SKM-1 treated with dmso at 0.1 percent for 144 hours (cell line): Measurements from ENCODE around the gene NUDT4.
A peak's percentile ranks its signal among the peaks of the same experiment; 100 is the strongest.
"Not testable (repeated sequence)": the region's sequence is repeated elsewhere in the genome, so short reads cannot be mapped to it uniquely, and the experiment has no call there.

Experiments used
- DNase-seq: peaks from one replicate; lab custom pipeline; 2025; ENCODE audit not compliant: unreplicated experiment; lab: John Stamatoyannopoulos, UW

NUDT4 gene

DNA sequence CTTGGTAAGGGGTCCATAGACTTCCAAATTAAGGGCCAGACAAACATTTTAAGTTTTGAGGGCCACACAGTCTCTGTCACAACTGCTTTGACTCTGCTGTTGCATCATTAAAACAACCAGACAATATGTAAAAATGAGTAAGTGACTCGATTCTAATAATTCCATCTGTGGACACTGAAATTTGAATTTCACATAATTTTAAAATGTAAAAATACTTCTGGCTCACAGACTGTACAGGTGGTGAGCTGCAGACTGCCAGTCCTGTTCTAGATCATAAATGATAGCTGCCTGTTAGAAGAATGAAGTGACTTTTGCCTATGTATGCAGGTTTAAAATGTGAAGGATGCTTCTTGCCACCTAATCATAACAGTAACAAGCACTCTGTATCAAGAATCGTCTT, 15.7 kb downstream of the NUDT4 start:
- no peak for DNase-seq

DNA sequence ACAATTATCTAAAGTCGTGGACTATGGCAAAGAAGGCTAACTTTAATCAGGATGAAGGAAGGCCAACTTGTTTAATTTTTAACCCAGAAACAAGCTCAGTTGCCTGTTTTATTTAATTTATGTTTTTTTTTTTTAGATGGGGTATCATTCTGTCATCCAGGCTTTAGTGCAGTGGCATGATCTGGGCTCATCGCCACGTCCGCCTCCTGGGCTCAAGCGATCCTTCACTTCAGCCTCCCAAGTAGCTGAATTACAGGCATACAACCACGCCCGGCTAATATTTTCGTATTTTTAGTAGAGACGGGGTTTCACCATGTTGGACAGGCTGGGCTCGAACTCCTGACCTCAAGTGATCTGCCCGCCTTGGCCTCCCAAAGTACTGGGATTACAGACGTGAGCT, 19.7 kb downstream of the NUDT4 start:
- no peak for DNase-seq

DNA sequence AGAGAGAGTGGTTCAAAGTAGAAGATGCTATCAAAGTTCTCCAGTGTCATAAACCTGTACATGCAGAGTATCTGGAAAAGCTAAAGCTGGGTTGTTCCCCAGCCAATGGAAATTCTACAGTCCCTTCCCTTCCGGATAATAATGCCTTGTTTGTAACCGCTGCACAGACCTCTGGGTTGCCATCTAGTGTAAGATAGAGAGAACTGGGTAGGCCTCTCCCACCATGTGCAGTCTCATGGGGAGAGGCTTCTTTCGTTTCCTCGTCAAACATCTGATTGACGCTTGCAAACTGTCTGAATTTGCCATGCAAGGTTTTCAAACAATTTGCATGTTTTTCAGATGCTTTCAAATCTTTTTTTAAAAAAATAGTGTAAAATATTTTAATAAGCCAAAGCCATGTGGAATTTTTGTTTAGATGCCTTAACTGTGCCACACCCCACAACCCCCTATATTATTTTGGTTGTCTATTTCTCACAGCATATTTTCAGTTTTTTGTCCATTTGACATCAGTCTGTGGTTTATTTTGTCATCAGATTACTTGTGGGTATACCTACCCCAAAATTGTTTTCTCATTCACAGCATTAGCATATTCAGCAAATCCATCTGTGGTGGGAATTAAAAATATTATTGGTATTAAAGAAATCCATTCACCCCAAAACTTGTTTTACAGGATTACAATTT, 21.6 kb downstream of the NUDT4 start:
- DNase-seq, result not testable (repeated sequence)

DNA sequence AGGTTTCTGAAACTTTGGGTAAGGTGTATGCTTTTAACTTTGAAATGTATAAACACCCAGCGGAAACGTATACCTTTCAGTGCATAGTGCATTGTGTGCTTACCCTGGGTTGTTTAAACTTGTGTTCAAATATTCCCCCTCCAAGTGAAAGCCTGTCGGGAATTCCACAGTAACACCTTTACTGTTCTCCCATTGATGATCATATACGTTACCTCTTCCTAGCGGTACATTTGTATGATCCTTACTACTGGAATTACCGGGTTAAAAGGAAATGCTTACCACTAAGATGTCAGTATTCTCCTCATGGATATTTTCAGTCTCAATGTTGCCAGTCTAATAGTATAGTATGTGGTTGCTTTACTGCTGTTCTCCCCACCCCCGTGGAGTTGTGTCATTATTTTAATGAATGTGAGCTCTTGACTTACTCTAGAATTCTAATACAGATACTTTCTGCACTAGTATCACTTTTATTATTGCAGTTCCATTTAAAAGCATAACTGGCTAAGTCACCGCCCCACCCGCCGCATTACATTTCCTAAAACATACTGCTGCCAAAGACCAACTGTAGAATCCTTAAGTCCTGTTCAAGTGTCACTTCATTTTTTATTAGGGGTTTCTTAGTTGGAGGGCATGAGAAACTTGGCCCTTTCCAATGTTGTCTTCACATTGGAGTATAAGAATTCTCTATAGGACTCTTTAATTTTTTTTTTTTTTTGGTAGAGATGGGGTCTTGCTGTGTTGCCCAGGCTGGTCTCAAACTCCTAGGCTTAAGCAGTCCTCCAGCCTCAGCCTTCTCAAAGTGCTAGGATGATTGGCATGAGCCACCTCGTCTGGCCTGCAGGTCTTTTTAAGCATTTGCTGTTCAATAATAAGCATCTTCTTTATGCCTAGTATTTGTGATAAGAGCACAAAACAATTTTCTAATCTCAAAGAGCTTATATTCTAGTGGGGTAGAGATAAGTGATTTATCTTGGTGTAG, 24.9 kb downstream of the NUDT4 start:
- no peak for DNase-seq

DNA sequence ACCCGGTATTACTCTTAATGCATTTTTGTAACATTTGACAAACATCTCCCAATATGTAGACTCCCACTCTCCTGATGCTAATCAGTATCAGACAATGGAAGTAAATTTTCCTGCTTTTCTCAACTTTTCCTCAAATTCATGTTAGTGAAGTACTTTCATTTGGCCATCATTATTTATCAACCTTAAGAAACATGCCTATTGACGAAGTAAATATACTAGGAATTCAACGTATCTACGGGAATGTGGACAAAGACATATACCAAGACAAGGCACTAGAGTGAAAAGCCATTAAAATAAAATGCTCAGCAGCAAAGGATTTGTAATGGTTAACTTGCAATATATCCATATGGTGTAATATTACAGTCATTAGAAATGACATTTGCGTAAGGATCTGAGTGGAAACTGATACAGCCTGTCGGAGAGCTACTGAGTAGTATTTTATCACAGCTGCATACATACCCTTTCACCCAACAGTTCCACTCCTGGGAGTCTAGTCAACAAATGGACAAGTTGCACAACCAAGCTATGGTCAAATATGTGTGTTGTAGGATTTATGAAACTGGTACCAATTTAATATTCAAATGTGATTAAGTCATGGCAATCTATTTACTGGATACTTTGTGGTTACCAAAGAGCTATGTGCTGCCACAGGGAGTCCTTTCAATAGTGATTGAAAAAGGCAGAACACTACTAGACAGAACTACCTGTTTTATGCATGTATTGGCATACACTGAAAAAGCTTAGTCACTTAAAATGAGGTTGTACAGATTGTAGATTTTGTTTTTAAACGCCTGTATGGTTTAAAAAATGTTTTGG, 26.5 kb downstream of the NUDT4 start:
- no peak for DNase-seq

DNA sequence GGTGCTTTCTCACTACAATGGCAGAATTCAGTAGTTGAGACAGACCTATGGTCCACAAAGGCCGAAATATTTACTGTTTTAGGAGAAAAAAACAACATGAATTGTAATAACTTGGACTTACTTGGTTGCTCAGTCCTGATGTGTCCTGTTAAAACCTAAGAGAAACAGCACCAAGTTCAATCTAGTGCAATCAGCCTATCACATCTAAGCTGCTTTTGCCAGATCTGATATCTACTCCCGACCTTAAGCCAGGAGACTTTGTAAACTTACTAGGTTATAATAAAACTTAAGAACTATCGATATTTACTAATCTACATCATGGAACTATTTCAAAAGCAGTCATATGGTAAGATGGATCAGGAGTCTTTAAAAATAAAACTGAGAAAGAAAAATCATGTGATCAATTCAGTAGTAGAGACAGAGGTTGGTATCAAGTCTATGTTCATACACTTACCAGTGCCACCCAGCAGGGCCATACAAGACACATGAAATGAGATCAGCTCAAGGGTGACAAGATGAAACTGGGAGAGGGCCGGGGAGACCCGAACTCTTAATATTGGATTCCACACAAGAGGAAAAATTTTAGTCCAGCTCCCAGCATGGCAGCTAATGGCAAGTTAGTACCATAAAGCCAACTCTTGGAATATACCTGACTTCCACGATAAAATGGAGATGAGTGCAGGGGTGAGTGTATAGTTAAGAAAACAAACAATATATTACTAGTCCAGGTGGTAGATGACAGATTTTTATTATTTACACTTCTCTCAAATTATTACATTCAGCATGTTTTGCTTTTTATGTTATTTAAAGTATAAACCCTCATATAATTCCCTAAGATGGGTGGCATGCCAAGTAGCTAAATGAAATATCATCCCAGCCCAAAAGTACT, 27.5 kb downstream of the NUDT4 start:
- no peak for DNase-seq

DNA sequence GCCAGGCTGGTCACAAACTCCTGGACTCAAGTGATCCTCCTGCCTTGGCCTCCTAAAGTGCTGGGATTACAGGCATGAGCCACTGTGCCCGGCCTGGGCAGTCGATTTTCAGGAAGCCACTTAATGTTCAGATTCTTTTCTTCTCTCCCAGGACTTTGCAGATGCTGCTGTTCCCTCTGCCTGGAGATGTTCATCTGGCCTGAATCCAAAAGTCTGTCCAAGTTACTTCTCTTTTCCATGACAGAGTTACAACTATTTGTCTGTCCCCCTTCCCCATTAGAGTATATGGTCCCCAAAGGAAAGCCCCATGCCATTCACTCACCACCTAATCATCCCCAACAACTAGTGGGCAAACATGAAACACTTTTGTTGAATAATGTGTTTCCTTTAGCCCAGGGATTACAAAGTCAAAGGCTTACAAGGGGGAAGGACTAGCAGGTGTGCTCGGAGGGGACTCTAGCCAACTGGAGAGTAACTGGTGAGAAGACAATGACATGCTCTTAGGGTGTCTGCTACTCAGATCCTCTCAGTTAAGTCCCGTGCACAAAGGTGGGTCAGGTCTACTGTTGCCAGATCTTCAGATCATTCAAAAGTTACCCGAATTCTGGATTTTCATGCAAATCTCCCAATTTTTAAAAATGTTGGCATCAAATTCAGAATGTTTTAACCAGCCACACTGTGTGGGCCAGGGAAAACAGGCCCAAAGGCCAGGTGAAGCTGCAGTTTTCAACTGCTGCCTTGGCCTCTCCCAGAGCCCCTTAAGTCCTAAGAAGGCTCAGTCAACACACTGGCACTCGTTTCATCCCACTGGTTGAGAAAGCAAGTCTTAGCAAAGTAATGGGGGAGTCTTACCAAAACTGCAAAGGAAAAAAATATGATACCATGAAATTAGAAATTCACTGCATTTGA, 29.6 kb downstream of the NUDT4 start:
- DNase-seq, result no peak

DNA sequence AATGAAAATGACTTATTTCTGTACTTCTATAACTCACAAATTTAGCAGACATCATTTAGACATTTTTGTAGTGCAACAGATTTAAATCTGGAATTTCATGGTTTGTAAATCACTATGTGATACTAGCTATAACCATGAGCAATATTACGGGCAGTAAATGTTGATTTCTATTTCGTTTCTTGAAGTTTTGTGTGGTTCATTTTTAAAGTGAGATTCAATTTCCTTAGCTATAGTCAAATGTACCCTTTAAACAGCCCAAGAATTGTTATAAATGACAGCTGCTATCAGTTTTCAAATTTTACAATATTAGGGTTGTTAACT, 30.2 kb downstream of the NUDT4 start:
- DNase-seq, result no peak

DNA sequence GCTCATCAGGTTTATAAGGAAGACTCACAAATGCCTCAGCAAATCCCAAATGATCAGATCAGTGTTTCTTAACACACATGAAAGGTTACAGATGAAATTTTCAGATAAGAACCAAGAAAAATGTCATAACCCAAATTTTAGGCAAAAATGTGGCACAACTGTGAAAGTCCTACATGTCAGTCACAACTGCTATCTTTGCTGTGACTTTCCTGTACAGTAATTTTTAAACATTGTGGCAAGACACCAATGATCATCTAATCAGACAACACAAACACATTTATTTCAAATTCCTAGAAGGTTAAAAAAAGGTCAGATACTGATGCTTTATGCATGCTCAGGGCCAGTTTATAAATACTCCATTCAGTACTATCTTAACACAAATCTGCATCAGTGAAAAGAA, 31.1 kb downstream of the NUDT4 start:
- no peak for DNase-seq

DNA sequence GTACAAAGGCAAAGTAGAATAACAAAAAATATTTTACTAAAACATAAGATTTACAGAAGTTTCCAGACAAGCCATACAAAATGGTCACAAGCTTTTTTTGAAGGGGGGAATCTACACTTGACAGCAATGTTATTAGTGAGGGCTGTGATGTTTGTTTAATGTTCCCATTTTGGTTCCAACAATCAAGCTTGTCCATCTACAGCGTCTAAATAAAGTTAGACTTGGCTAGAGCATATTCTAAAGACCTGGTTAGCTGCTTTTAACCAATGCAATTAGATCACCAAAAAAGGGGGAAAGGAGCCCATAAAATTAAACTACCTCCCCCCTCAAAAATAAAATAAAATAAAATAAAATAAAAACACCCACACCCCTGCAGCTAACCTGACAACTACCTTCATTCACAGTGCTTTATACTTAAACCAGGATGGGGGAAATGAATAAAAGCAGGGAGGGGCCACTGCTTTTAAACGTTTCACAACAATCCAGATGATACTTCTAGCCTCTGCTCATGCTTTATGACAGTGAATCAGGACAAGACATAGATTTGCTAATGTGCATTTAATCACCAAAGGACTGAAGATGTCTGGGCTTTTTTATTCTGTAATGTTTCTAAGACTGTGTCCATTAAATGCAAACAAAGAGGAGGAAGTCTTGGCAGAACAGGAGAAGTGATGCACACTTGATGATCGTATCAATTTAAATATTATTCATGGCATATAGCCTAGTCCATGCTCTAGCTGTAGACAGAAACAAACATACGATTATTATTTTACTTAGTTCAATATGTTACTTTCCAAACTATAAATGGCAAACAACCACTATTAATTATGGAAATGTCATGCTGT, 31.8 kb downstream of the NUDT4 start:
- DNase-seq, result not testable (repeated sequence)

DNA sequence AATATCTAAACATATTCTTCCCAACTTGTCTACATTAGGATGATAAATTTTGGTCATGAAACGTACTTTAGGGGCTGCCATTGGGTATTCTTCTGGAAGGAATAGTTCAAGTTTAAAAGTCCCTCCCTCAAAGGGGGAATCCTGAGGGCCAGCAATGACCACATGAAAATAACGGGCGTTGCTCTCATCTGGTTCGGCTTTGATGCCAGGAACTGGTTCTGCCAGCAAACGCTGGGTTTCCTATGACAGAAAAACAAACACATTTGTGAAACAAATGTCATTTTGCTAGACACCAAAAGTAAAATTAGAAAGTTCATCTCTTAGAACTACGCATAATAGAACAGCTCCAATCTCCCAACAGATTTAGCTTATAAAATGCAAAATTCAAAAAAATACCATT, 33.3 kb downstream of the NUDT4 start:
- DNase-seq, result not testable (repeated sequence)

DNA sequence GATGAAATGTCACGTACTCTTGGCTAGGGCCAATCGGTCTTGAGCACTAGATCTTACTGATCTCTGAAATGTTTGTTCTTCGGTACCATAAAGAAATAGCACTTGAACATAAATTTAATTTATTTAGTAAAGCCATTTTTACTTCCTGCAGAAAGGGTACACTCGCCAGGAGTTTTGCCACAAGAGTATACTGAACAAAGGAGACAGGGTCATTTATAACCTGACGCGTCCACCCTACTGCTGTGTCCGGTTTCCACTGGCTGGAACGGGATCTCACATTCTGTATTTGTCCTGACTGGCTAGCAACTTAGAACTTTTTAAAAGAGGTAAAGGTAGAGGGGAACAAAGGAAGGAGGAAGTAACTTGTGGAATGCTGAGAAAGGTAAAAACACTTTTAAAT, 34.7 kb downstream of the NUDT4 start:
- not testable (repeated sequence) for DNase-seq

DNA sequence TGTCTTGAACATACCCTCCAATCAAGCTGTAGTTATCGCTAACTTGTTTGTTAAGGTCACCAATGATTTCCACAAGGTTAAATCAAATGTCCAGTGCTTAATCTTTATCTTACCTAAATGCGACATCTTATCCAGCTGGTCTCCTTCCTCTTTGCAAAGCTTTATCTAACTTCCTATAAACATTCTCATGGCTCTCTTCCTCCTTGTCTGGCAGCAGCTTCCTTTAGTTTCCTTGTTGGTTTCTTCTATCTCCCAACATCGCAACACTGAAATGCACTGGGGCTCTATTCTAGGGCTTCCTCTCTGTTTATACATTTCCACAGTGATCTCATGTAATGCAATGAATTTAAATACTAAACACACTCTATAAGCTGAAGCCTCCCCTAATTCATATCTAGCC, 35.3 kb downstream of the NUDT4 start:
- no peak for DNase-seq

DNA sequence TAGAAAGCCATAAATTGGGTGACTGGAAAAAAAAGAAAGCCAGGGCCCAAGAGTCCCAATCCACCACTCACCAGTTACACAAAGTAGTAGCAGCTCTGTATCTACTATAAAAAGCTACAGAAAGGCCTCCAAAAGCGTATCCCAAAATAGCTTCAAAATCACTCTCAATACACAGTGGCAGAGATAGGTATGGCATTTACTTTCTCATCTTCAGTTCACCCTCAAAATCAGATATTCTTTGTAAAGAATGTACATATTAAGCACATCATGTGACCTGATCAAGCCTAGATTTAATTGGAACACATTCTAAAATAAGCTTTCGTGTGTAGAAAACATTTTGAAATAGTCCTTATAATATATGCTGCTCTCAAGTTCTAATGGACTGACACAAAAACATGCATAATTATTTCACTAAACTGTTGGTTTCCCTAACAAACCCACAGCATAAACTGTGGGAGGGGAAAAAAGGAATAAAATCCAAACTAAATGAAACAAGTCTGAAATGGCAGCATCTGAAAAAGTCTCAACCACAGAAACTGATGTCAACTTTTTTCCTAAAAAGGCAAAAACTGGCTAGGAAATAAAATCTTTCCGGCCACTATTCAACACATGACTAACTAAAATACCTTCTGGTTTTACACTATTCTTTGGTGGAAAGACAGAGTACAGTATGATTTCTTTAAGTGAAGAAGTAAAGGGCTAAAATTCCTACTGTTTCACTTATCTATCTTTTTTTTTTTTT, 38.2 kb downstream of the NUDT4 start:
- no peak for DNase-seq

DNA sequence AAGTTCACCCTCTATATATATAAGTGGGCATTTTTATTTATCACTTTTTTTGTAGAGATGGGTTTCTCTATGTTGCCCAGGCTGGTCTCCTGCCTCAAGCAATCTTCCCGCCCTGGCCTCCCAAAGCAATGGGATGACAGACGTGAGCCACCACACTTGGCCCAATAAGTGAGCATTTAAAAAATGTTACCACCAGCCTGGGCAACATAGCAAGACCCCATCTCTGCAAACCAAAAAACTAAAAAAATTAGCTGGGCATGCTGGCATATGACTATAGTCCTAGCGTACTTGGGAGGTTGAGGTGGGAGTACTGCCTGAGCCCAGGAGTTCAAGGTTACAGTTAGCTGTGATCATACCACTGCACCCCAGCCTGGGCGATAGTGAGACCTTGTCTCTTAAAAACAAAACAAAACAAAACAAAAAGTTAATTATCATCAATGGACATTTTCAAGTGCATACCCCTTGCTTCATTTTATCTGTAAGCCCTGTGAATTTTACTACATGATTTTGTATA, 40.3 kb downstream of the NUDT4 start:
- no peak for DNase-seq

DNA sequence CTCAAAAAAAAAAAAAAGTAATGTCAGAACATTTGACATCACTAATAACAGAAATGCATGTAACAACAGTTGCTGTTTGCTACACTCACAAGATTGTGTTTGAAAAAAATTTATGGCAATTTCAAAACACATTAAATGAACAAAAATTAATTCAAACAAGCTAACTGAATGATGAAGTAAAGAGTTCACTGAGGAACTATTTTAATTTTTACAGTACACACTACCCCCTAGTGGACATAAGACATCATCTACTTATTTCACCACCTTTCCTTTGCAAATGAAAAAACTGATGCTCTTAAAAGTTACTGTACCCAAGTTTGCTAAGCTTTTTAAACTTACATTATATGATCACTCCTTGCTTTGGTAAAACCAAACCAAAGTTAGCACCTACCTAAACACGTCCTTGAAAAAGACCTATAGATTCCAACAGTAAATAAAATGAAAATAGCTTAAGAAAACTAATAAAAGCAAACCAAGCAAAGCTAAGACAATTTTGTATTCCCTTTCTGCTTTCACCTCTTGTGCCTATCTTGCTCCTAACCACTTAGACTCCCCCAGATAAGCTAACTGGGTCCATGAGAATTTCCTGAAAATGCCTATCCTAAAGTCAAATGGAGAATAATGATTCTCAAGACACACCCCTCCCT, 41.8 kb downstream of the NUDT4 start:
- peak; percentile 47 for DNase-seq

DNA sequence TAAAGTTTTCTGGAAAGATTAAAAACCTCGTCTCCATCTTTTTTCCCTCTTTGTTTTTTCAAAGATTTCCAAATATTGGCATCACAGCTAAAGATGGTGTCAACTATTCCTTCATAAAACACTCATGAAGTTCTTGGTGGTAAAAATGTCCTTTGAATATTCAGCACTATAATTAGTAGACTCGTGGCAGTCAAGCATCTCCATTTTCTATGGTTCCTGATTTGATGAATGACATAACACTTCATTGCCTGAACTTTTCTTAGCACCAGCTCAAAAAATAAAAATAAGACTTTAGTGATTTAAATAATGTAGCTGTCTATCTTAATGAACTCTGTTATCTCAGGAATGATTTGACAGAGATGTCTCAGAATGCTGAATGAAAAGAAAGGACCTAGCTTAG, 44.3 kb downstream of the NUDT4 start:
- no peak for DNase-seq
